Measurements from ENCODE around the gene USP17L25.
"Not testable (repeated sequence)": the region's sequence is repeated elsewhere in the genome, so short reads cannot be mapped to it uniquely, and the experiment has no call there.

Gene USP17L25, protein sequence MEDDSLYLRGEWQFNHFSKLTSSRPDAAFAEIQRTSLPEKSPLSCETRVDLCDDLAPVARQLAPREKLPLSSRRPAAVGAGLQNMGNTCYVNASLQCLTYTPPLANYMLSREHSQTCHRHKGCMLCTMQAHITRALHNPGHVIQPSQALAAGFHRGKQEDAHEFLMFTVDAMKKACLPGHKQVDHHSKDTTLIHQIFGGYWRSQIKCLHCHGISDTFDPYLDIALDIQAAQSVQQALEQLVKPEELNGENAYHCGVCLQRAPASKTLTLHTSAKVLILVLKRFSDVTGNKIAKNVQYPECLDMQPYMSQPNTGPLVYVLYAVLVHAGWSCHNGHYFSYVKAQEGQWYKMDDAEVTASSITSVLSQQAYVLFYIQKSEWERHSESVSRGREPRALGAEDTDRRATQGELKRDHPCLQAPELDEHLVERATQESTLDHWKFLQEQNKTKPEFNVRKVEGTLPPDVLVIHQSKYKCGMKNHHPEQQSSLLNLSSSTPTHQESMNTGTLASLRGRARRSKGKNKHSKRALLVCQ
- total RNA-seq, result 0 reads per million in 2 donors

DNA sequence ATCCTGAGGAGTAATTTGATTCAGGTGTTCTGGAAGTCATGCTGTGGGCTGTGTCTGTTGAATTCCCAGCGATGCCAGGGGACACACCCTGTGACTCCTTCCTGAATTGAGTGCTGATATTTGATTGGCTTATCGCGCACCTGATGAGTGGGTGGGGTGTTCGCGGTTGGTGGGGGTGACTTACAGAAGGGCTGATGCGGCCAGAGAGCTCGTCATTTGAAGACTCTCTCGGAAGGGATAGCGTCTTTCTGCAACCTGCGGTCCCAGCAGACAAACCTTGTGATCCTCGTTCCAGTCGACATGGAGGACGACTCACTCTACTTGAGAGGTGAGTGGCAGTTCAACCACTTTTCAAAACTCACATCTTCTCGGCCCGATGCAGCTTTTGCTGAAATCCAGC, at the start of gene USP17L25:
USP17L25 (plus strand) TSS at position 301 of the 400 bp plus-strand sequence; CDS start at position 301, 0 bp downstream.
- not testable (repeated sequence) for DNase-seq

DNA sequence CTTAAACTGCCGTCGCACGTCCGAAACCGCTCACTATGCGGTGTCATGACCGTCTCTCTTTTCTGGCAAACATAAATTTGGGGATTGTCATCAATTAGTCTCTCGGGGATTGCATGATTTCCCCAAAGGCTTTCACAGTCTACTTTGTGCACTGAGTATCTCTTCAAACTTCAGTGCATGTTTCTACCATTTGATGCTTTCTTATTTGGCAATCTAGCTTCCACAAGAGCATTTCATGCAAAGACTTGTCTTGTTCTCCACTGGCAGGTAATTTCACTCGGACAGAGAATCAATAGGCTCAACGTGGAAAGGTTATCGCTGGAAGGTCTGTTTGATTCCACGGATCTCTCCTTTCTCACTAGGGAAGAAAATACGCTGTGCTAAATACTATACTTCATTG, 5.5 kb upstream of the USP17L25 start:
- DNase-seq, result not testable (repeated sequence)

DNA sequence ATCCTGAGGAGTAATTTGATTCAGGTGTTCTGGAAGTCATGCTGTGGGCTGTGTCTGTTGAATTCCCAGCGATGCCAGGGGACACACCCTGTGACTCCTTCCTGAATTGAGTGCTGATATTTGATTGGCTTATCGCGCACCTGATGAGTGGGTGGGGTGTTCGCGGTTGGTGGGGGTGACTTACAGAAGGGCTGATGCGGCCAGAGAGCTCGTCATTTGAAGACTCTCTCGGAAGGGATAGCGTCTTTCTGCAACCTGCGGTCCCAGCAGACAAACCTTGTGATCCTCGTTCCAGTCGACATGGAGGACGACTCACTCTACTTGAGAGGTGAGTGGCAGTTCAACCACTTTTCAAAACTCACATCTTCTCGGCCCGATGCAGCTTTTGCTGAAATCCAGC, 4.8 kb upstream of the USP17L25 start, which contains the start of gene USP17L24:
USP17L24 (plus strand) TSS at position 301 of the 400 bp plus-strand sequence; CDS start at position 301, 0 bp downstream.
- DNase-seq, result not testable (repeated sequence)

DNA sequence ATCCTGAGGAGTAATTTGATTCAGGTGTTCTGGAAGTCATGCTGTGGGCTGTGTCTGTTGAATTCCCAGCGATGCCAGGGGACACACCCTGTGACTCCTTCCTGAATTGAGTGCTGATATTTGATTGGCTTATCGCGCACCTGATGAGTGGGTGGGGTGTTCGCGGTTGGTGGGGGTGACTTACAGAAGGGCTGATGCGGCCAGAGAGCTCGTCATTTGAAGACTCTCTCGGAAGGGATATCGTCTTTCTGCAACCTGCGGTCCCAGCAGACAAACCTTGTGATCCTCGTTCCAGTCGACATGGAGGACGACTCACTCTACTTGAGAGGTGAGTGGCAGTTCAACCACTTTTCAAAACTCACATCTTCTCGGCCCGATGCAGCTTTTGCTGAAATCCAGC, 4.6 kb downstream of the USP17L25 start, which contains the start of gene USP17L26:
USP17L26 (plus strand) TSS at position 301 of the 400 bp plus-strand sequence; CDS start at position 301, 0 bp downstream.
- not testable (repeated sequence) for DNase-seq

DNA sequence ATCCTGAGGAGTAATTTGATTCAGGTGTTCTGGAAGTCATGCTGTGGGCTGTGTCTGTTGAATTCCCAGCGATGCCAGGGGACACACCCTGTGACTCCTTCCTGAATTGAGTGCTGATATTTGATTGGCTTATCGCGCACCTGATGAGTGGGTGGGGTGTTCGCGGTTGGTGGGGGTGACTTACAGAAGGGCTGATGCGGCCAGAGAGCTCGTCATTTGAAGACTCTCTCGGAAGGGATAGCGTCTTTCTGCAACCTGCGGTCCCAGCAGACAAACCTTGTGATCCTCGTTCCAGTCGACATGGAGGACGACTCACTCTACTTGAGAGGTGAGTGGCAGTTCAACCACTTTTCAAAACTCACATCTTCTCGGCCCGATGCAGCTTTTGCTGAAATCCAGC, 9.4 kb downstream of the USP17L25 start, which contains the start of gene USP17L5:
USP17L5 (plus strand) TSS at position 301 of the 400 bp plus-strand sequence; CDS start at position 301, 0 bp downstream.
- not testable (repeated sequence) for DNase-seq

DNA sequence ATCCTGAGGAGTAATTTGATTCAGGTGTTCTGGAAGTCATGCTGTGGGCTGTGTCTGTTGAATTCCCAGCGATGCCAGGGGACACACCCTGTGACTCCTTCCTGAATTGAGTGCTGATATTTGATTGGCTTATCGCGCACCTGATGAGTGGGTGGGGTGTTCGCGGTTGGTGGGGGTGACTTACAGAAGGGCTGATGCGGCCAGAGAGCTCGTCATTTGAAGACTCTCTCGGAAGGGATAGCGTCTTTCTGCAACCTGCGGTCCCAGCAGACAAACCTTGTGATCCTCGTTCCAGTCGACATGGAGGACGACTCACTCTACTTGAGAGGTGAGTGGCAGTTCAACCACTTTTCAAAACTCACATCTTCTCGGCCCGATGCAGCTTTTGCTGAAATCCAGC, 14.1 kb downstream of the USP17L25 start, which contains the start of gene USP17L27:
USP17L27 (plus strand) TSS at position 301 of the 400 bp plus-strand sequence; CDS start at position 301, 0 bp downstream.
- not testable (repeated sequence) for DNase-seq

DNA sequence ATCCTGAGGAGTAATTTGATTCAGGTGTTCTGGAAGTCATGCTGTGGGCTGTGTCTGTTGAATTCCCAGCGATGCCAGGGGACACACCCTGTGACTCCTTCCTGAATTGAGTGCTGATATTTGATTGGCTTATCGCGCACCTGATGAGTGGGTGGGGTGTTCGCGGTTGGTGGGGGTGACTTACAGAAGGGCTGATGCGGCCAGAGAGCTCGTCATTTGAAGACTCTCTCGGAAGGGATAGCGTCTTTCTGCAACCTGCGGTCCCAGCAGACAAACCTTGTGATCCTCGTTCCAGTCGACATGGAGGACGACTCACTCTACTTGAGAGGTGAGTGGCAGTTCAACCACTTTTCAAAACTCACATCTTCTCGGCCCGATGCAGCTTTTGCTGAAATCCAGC, 18.9 kb downstream of the USP17L25 start, which contains the start of gene USP17L28:
USP17L28 (plus strand) TSS at position 301 of the 400 bp plus-strand sequence; CDS start at position 301, 0 bp downstream.
- DNase-seq, result not testable (repeated sequence)

DNA sequence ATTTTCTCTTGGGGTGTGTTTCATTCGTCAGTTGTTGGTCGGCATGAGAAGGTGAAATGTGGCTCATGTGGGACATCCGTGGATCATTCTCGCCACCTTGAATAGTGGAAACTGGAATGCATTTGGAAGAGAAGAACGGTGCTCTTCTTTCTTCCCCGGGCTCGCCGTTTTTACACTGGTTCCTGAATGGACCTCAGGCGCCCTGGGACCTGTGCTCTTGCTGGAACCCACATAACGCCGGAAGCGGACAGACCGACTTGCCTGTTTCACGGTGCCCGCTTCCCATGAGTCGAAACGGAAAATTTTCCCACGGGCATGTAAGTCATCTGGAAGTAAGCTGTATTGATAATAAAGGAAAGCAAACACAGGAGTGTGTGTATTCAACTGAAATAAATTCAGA, 21.2 kb downstream of the USP17L25 start:
- not testable (repeated sequence) for DNase-seq

DNA sequence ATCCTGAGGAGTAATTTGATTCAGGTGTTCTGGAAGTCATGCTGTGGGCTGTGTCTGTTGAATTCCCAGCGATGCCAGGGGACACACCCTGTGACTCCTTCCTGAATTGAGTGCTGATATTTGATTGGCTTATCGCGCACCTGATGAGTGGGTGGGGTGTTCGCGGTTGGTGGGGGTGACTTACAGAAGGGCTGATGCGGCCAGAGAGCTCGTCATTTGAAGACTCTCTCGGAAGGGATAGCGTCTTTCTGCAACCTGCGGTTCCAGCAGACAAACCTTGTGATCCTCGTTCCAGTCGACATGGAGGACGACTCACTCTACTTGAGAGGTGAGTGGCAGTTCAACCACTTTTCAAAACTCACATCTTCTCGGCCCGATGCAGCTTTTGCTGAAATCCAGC, 23.6 kb downstream of the USP17L25 start, which contains the start of gene USP17L29:
USP17L29 (plus strand) TSS at position 301 of the 400 bp plus-strand sequence; CDS start at position 301, 0 bp downstream.
- not testable (repeated sequence) for DNase-seq

DNA sequence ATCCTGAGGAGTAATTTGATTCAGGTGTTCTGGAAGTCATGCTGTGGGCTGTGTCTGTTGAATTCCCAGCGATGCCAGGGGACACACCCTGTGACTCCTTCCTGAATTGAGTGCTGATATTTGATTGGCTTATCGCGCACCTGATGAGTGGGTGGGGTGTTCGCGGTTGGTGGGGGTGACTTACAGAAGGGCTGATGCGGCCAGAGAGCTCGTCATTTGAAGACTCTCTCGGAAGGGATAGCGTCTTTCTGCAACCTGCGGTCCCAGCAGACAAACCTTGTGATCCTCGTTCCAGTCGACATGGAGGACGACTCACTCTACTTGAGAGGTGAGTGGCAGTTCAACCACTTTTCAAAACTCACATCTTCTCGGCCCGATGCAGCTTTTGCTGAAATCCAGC, 33.1 kb downstream of the USP17L25 start, which contains the start of gene USP17L30:
USP17L30 (plus strand) TSS at position 301 of the 400 bp plus-strand sequence; CDS start at position 301, 0 bp downstream.
- not testable (repeated sequence) for DNase-seq

DNA sequence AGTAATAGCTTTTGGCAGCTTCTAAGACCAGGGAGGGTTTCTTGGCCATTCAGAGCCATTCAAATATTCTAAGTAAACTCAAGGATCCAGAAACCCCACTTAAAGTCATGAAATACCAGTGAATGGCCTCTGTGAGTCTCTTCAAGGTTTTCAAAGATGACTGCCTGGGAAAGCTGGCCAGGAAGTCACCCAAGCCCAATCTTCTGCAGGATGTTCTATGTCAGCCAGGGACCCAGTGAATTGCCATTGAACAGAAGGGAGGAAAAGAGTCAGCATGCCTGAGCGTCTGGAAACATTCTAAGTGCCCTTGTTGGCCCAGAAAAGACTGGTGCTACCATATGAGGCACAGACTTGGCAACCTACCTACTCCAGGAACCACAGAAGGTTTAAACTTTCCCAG, 50.2 kb downstream of the USP17L25 start:
- DNase-seq, result not testable (repeated sequence)
